GM12878 (cell line): ENCODE results near the gene PREX1.

Experiments
- CEBPB ChIP-seq, 2 experiments: fragments of 150-350 bp in 1 of 2; IDR thresholded peaks; 2 replicates each; pipeline ENCODE4 v1.6.1; 2012 to 2014; ENCODE audit warnings: low read depth in 2 of 2, low read length in 2 of 2, borderline replicate concordance in 1 of 2, inconsistent platforms in 1 of 2
- FOXK2 ChIP-seq: fragments of 450-650 bp; IDR thresholded peaks from 2 replicates; pipeline ENCODE4 v1.6.1; 2017; ENCODE audit warnings: mild to moderate bottlenecking, moderate library complexity
- GABPA ChIP-seq: IDR thresholded peaks from 2 replicates; pipeline ENCODE4 v1.6.1; 2014; ENCODE audit warnings: antibody characterized with exemption, low read depth, mild to moderate bottlenecking, inconsistent platforms
- KDM1A ChIP-seq: fragments of 200-600 bp; sonication (generic); IDR thresholded peaks from 2 replicates; pipeline ENCODE4 v1.6.1; 2016; ENCODE audit warnings: borderline replicate concordance
- POLR2A ChIP-seq: IDR thresholded peaks from 2 replicates; pipeline ENCODE4 v1.6.1; 2011; ENCODE audit warnings: low read depth, mild to moderate bottlenecking, low read length
- POU2F2 ChIP-seq: IDR thresholded peaks from 3 replicates; pipeline ENCODE4 v1.6.1; 2011; ENCODE audit warnings: low read depth, mild to moderate bottlenecking, low read length, borderline replicate concordance
- RAD21 ChIP-seq: IDR thresholded peaks from 2 replicates; pipeline ENCODE4 v1.6.1; 2011; ENCODE audit warnings: mild to moderate bottlenecking, low read depth, low read length, moderate library complexity; ENCODE audit not compliant: insufficient read depth
- RCOR1 ChIP-seq: conservative IDR thresholded peaks from 2 replicates; pipeline ENCODE4 v1.6.1; 2012; ENCODE audit warnings: low read depth, low read length, improper control_type of control experiment
- RFX5 ChIP-seq: IDR thresholded peaks from 2 replicates; pipeline ENCODE4 v1.6.1; 2011; ENCODE audit warnings: low read depth, low read length, improper control_type of control experiment
- YY1 ChIP-seq: IDR thresholded peaks from 2 replicates; pipeline ENCODE4 v1.6.1; 2011; ENCODE audit warnings: low read depth, mild to moderate bottlenecking, low read length
- ZBTB11 ChIP-seq: fragments of 450-650 bp; formaldehyde crosslinking; IDR thresholded peaks from 2 replicates; pipeline ENCODE4 v1.5.0; 2022; ENCODE audit warnings: mild to moderate bottlenecking, missing genetic modification characterization
- ZBTB33 ChIP-seq: fragments of 450-650 bp; IDR thresholded peaks from 2 replicates; pipeline ENCODE4 v1.6.1; 2017; ENCODE audit warnings: mild to moderate bottlenecking
- TF ChIP-seq, protein P1 (sequence below), 3 experiments: IDR thresholded peaks in 2 of 3; conservative IDR thresholded peaks in 1 of 3; 2 replicates each; pipeline ENCODE4 v1.5.1; 2011; ENCODE audit warnings: low read depth in 3 of 3, low read length in 3 of 3, mild to moderate bottlenecking in 3 of 3, control low read depth in 2 of 3, moderate library complexity in 2 of 3, inconsistent platforms in 1 of 3, mixed read lengths in 1 of 3; ENCODE audit not compliant: control insufficient read depth in 2 of 3, insufficient read depth in 1 of 3; ENCODE audit errors: extremely low read depth in 1 of 3
- TF ChIP-seq, protein P2 (sequence below): IDR thresholded peaks from 2 replicates; pipeline ENCODE4 v1.6.1; 2011; ENCODE audit warnings: low read depth, mild to moderate bottlenecking, low read length, moderate library complexity, borderline replicate concordance; ENCODE audit errors: extremely low read depth

DNA sequence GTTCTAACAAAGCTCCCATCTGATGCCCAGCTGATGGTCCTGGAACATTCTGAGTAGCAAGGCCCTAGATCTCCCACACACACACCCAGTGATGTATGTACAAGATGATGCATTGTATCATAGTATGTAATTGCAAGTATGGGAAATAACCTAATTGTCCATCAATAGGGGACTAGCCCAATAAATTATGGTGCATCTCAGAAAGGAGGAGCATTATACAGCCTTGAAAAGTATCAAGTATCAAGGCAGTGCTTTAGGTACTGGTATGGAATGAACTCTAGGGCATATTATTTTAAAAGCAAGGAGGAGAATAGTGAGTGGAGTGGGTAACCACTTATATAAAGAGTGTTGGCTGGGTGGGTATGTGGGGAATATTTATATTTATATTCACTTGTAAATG lies 24.8 kb upstream of the PREX1 start:
- TF ChIP-seq POU2F2 (no peak), FOXK2 (no peak), RFX5 (no peak), ZBTB11 (CRISPR knock-in tag) (no peak), RCOR1 (no peak), CEBPB (IDR thresholded peaks at IDR 0.05; ENCODE audit: borderline replicate concordance in 1 of 2, low read depth in 2 of 2, low read length in 2 of 2) (no peak), POLR2A (no peak), KDM1A (no peak), ZBTB33 (no peak), RAD21 (no peak), GABPA (no peak), YY1 (no peak)
- TF ChIP-seq, protein P1, sequence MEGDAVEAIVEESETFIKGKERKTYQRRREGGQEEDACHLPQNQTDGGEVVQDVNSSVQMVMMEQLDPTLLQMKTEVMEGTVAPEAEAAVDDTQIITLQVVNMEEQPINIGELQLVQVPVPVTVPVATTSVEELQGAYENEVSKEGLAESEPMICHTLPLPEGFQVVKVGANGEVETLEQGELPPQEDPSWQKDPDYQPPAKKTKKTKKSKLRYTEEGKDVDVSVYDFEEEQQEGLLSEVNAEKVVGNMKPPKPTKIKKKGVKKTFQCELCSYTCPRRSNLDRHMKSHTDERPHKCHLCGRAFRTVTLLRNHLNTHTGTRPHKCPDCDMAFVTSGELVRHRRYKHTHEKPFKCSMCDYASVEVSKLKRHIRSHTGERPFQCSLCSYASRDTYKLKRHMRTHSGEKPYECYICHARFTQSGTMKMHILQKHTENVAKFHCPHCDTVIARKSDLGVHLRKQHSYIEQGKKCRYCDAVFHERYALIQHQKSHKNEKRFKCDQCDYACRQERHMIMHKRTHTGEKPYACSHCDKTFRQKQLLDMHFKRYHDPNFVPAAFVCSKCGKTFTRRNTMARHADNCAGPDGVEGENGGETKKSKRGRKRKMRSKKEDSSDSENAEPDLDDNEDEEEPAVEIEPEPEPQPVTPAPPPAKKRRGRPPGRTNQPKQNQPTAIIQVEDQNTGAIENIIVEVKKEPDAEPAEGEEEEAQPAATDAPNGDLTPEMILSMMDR (IDR thresholded peaks at IDR 0.05 in 2 of 3, conservative IDR thresholded peaks at IDR 0.05 in 1 of 3; ENCODE audit: control insufficient read depth in 2 of 3, extremely low read depth in 1 of 3, insufficient read depth in 1 of 3, low read depth in 3 of 3, low read length in 3 of 3): no peak
- TF ChIP-seq, protein P2, sequence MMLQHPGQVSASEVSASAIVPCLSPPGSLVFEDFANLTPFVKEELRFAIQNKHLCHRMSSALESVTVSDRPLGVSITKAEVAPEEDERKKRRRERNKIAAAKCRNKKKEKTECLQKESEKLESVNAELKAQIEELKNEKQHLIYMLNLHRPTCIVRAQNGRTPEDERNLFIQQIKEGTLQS: no peak
